ENCODE results near the gene RBM47. TPM values are rescaled to one million over a fixed set of nuclear protein-coding genes. Genes with fewer than 3 reads are reported as not detected.
A peak's percentile ranks its signal among the peaks of the same experiment; 100 is the strongest.

RBM47 gene
- total RNA-seq, 1 experiment from 2014 or later, result 0.28 TPM

GRCh38 chr4:40648131-40648530 lies 18.5 kb upstream of the RBM47 start:
- POLR2A ChIA-PET (ENCODE audit: low non-redundant PET), result no interaction called here
- no TSS peak for BruUV-seq (replicated peaks)
- CTCF ChIA-PET, result no interaction called here

GRCh38 chr4:40645586-40645985 lies 15.9 kb upstream of the RBM47 start:
- DNase-seq (ENCODE audit: low spot score), result no peak
- Histone ChIP-seq H3K27ac (ENCODE audit: low read depth, low read length, poor library complexity, severe bottlenecking) (no peak overlapping the region), H3K9me3 (ENCODE audit: low read depth, low read length, poor library complexity, severe bottlenecking) (no peaks in the 10 kb centered on the region), H3K4me3 (ENCODE audit: low read depth, low read length, poor library complexity, severe bottlenecking) (no peak overlapping the region), H3K27me3 (replicated peaks; ENCODE audit: insufficient read depth, low read depth, low read length, poor library complexity) (no peaks in the 10 kb centered on the region), H3K36me3 (ENCODE audit: insufficient read depth, low read length, poor library complexity, severe bottlenecking) (no peaks in the 10 kb centered on the region), H3K4me1 (ENCODE audit: insufficient read depth, low read length, poor library complexity, severe bottlenecking) (no peaks in the 10 kb centered on the region)
- TF ChIP-seq CTCF (conservative IDR thresholded peaks at IDR 0.05; ENCODE audit: low read depth, low read length) (no peak), EZH2 (IDR thresholded peaks at IDR 0.05; ENCODE audit: borderline replicate concordance, low read depth, low read length, poor library complexity, severe bottlenecking) (no peak)
- intact Hi-C loops (cut with micrococcal nuclease; ENCODE audit: unreplicated experiment), result no loop called here
- ChIA-PET CTCF (no interaction called here), POLR2A (ENCODE audit: low non-redundant PET) (no interaction called here)
- BruUV-seq (replicated peaks), result no TSS peak

More at GRCh38 chr4:40648131-40648530, 18.5 kb upstream of the RBM47 start:
- peak; percentile 55 for DNase-seq (ENCODE audit: low spot score)
- intact Hi-C loops (cut with micrococcal nuclease; ENCODE audit: unreplicated experiment), result no loop called here
- H3K27ac ChIP-seq (ENCODE audit: low read depth, low read length, poor library complexity, severe bottlenecking), result no peak overlapping the region
- H3K4me3 ChIP-seq (ENCODE audit: low read depth, low read length, poor library complexity, severe bottlenecking), result no peak overlapping the region
- no peak for TF ChIP-seq EZH2 (IDR thresholded peaks at IDR 0.05; ENCODE audit: borderline replicate concordance, low read depth, low read length, poor library complexity, severe bottlenecking)
- TF ChIP-seq CTCF (conservative IDR thresholded peaks at IDR 0.05; ENCODE audit: low read depth, low read length), result no peak
- no peaks in the 10 kb centered on the region for H3K4me1 ChIP-seq (ENCODE audit: insufficient read depth, low read length, poor library complexity, severe bottlenecking)
- H3K9me3 ChIP-seq (ENCODE audit: low read depth, low read length, poor library complexity, severe bottlenecking), result no peaks in the 10 kb centered on the region
- H3K36me3 ChIP-seq (ENCODE audit: insufficient read depth, low read length, poor library complexity, severe bottlenecking), result no peaks in the 10 kb centered on the region
- H3K27me3 ChIP-seq (replicated peaks; ENCODE audit: insufficient read depth, low read depth, low read length, poor library complexity), result no peaks in the 10 kb centered on the region

- BruUV-seq (replicated peaks), result no TSS peak
- ChIA-PET CTCF (no interaction called here), POLR2A (ENCODE audit: low non-redundant PET) (no interaction called here)
- intact Hi-C loops (cut with micrococcal nuclease; ENCODE audit: unreplicated experiment), result no loop called here
- Histone ChIP-seq H3K4me1 (ENCODE audit: insufficient read depth, low read length, poor library complexity, severe bottlenecking) (peaks cover 4% of the 10 kb centered on the region), H3K27me3 (replicated peaks; ENCODE audit: insufficient read depth, low read depth, low read length, poor library complexity) (no peaks in the 10 kb centered on the region), H3K9me3 (ENCODE audit: low read depth, low read length, poor library complexity, severe bottlenecking) (no peaks in the 10 kb centered on the region), H3K4me3 (ENCODE audit: low read depth, low read length, poor library complexity, severe bottlenecking) (no peak overlapping the region), H3K27ac (ENCODE audit: low read depth, low read length, poor library complexity, severe bottlenecking) (no peak overlapping the region), H3K36me3 (ENCODE audit: insufficient read depth, low read length, poor library complexity, severe bottlenecking) (no peaks in the 10 kb centered on the region)
- DNase-seq (ENCODE audit: low spot score), result no peak
- TF ChIP-seq CTCF (conservative IDR thresholded peaks at IDR 0.05; ENCODE audit: low read depth, low read length) (no peak), EZH2 (IDR thresholded peaks at IDR 0.05; ENCODE audit: borderline replicate concordance, low read depth, low read length, poor library complexity, severe bottlenecking) (no peak)
Measured at GRCh38 chr4:40632080-40632479, 2.4 kb upstream of the RBM47 start.
